ENCODE measurements around the gene RNF40. TPM values are rescaled to one million over a fixed set of nuclear protein-coding genes. Genes with fewer than 3 reads are reported as not detected.

Gene RNF40
- total RNA-seq, 1 donor from 2014 or later: 98.5 TPM

DNA sequence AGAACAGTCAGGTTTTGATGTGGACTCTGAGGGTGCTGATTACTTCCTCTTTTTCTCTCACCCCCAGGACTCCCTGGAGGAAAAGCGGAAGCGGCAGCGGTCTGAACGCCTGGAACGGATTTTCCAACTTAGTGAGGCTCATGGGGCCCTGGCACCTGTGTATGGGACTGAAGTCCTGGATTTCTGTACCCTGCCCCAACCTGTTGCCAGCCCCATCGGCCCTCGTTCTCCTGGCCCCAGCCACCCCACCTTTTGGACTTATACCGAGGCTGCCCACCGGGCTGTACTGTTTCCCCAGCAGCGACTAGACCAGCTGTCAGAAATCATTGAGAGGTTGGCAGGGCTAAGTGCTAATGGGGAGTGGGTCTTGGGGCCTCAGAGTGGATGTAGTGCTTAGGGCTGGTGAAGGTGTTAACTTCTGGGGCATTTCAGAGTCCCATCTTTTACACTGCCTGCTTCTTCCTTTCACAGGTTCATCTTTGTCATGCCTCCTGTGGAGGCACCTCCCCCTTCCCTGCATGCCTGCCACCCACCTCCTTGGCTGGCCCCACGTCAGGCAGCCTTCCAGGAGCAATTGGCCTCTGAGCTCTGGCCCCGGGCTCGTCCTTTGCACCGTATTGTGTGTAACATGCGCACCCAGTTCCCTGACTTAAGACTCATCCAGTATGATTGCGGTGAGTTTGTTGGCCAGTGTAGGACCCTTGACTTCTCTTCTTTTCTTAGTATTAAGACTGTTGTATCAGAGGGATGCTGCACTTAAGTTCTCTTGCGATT is 33.0 kb upstream of the RNF40 start:
- intact Hi-C loops (cut with micrococcal nuclease): no loop called here
- H3K36me3 Mint-ChIP-seq (ENCODE audit: low read depth): peaks cover 56% of the 10 kb centered on the region
- H3K27ac Mint-ChIP-seq: no peak overlapping the region
- no peak for DNase-seq (ENCODE audit: low spot score)
- H3K4me3 Mint-ChIP-seq: no peak overlapping the region
- H3K9me3 Mint-ChIP-seq: no peaks in the 10 kb centered on the region
- H3K27me3 Mint-ChIP-seq (ENCODE audit: insufficient read depth): no peaks in the 10 kb centered on the region
- peaks cover 4% of the 10 kb centered on the region for H3K4me1 Mint-ChIP-seq (ENCODE audit: low read depth)

DNA sequence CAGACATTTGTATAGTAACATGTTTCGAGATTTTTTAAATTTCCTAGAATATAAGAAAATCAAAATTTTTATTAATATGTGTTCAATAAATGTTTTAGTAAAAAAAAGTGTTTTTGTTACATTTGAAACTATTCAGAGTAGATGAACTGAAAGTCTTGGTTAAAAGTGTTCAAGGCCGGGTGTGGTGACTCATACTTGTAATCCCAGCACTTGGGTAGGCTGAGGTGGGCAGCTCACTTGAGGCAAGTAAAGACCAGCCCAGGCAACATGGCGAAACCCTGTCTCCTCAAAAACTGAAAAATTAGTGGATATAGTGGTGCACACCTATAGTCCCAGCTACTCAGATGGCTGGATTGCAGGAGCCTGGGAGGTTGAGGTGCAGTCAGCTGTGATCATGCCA is 30.7 kb upstream of the RNF40 start:
- H3K9me3 Mint-ChIP-seq: no peaks in the 10 kb centered on the region
- H3K4me3 Mint-ChIP-seq: no peak overlapping the region
- no peak for DNase-seq (ENCODE audit: low spot score)
- H3K27me3 Mint-ChIP-seq (ENCODE audit: insufficient read depth): no peaks in the 10 kb centered on the region
- no peak overlapping the region for H3K27ac Mint-ChIP-seq
- intact Hi-C loops (cut with micrococcal nuclease): no loop called here
- peaks cover 46% of the 10 kb centered on the region for H3K36me3 Mint-ChIP-seq (ENCODE audit: low read depth)
- H3K4me1 Mint-ChIP-seq (ENCODE audit: low read depth): no peaks in the 10 kb centered on the region

DNA sequence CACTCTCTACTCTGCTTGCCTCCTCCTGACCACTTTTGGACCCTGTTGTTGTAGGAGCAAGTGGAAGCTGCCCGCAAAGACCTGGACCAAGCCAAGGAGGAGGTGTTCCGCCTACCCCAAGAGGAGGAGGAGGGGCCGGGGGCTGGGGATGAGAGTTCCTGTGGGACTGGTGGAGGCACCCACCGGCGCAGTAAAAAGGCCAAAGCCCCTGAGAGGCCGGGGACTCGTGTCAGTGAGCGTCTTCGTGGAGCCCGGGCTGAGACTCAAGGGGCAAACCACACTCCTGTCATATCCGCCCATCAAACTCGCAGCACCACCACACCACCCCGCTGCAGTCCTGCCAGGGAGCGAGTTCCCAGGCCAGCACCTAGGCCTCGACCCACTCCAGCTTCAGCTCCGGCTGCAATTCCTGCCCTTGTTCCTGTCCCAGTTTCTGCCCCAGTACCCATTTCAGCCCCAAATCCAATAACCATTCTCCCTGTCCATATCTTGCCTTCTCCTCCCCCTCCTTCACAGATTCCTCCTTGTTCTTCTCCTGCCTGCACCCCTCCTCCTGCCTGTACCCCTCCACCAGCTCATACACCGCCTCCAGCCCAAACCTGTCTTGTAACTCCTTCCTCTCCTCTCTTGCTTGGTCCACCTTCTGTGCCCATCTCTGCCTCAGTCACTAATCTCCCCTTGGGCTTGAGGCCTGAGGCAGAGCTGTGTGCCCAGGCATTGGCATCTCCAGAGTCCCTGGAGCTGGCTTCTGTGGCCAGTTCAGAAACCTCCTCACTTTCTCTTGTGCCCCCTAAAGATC is 24.9 kb upstream of the RNF40 start:
- no peaks in the 10 kb centered on the region for H3K9me3 Mint-ChIP-seq
- H3K4me1 Mint-ChIP-seq (ENCODE audit: low read depth): peaks cover 17% of the 10 kb centered on the region
- H3K4me3 Mint-ChIP-seq: no peak overlapping the region
- no peak for DNase-seq (ENCODE audit: low spot score)
- H3K27me3 Mint-ChIP-seq (ENCODE audit: insufficient read depth): no peaks in the 10 kb centered on the region
- intact Hi-C loops (cut with micrococcal nuclease): no loop called here
- peaks cover 52% of the 10 kb centered on the region for H3K36me3 Mint-ChIP-seq (ENCODE audit: low read depth)
- H3K27ac Mint-ChIP-seq: no peak overlapping the region

DNA sequence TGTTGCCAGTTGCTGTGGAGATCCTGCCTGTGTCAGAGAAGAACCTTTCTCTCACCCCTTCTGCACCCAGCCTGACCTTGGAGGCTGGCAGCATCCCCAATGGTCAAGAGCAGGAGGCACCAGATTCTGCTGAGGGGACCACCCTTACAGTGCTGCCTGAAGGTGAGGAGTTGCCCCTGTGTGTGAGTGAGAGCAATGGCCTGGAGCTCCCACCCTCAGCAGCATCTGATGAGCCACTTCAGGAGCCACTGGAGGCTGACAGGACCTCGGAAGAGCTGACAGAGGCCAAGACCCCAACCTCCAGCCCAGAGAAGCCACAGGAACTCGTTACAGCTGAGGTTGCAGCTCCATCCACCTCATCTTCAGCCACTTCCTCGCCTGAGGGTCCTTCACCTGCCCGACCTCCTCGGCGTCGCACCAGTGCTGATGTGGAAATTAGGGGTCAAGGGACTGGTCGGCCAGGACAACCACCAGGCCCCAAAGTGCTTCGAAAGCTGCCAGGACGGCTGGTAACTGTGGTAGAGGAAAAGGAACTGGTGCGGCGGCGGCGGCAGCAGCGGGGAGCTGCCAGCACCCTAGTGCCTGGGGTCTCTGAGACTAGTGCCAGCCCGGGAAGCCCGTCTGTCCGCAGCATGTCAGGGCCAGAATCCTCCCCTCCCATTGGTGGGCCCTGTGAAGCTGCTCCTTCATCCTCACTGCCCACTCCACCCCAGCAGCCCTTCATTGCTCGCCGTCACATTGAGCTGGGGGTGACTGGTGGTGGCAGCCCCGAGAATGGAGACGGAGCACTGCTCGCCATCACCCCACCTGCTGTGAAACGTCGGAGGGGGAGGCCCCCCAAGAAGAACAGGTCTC is 24.1 kb upstream of the RNF40 start:
- Mint-ChIP-seq H3K27ac (no peak overlapping the region), H3K4me3 (no peak overlapping the region), H3K36me3 (ENCODE audit: low read depth) (peaks cover 51% of the 10 kb centered on the region), H3K27me3 (ENCODE audit: insufficient read depth) (no peaks in the 10 kb centered on the region), H3K9me3 (no peaks in the 10 kb centered on the region), H3K4me1 (ENCODE audit: low read depth) (peaks cover 17% of the 10 kb centered on the region)
- intact Hi-C loops (cut with micrococcal nuclease): no loop called here
- DNase-seq (ENCODE audit: low spot score): no peak

DNA sequence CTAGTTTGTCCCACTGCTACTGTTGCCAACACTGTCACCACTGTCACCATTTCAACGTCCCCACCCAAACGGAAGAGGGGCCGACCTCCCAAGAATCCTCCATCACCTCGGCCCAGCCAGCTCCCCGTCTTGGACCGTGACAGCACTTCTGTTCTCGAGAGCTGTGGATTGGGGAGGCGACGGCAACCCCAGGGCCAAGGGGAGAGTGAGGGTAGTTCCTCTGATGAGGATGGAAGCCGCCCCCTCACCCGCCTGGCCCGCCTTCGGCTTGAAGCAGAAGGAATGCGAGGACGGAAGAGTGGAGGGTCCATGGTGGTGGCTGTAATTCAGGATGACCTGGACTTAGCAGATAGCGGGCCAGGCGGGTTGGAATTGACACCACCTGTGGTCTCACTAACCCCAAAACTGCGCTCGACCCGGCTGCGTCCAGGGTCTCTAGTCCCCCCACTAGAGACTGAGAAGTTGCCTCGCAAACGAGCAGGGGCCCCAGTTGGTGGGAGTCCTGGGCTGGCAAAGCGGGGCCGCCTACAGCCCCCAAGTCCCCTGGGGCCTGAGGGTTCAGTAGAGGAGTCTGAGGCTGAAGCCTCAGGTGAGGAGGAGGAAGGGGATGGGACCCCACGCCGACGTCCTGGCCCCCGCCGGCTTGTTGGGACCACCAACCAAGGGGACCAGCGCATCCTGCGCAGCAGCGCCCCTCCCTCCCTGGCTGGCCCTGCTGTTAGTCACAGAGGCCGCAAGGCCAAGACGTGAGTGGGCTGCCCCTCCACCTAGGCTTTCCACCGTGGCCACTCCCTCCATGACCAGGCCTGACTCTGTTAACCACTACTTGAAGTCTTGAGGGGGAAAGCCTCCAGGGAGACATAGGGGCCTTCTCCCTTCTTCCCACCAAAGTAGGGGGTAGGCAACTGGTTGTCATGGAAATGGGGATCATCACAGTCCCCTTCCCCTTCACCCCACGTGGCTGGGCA is 22.9 kb upstream of the RNF40 start:
- no peak for DNase-seq (ENCODE audit: low spot score)

DNA sequence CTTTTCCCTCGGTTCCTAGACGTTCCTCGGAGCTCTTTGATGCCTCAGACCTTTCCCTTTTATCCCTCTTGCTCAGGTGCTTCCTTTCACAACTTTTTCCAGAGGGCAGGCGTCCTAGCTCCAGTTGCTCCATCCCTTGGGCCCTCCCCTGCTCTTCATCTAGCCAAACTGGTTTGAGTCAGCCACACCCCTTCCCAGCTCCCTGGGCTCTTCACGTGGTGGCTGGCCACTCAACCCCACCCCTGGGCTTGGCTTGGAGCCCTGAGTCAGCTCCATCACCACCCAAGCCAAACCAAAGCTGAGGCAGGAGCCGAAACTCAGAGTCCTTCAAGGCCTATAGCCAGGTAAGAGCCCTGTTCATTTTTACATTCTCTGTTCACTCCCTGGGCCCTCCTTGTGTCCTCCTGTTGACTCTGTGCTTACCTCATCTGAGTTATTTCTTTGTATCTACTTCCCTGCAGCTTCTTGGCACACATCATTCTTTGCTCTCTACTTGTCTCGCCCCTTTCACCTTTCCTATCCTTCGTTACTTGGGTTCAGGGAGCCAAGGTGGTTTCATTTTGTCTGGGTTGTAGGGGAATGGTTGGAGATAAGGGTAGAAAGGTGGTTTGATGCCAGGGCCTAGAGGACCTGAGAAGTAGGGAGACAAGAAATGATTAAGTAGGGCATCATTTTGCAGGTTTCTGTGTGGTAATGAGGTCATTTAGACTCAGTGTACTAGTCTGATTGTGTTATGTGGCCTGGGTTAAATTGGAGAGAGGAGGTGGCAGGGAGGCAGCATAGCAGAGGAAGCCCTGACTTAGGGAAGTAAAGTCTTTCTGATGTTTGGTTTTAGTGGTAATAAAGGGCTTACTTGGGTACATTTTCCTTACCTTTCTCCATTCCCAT is 21.5 kb upstream of the RNF40 start:
- Mint-ChIP-seq H3K9me3 (no peaks in the 10 kb centered on the region), H3K27me3 (ENCODE audit: insufficient read depth) (no peaks in the 10 kb centered on the region), H3K27ac (no peak overlapping the region), H3K4me3 (no peak overlapping the region), H3K4me1 (ENCODE audit: low read depth) (peaks cover 17% of the 10 kb centered on the region), H3K36me3 (ENCODE audit: low read depth) (peaks cover 52% of the 10 kb centered on the region)
- no peak for DNase-seq (ENCODE audit: low spot score)
- intact Hi-C loops (cut with micrococcal nuclease): no loop called here

More for the DNA sequence above, 22.9 kb upstream of the RNF40 start:
- Mint-ChIP-seq H3K4me3 (no peak overlapping the region), H3K4me1 (ENCODE audit: low read depth) (peaks cover 17% of the 10 kb centered on the region), H3K27me3 (ENCODE audit: insufficient read depth) (no peaks in the 10 kb centered on the region), H3K9me3 (no peaks in the 10 kb centered on the region), H3K36me3 (ENCODE audit: low read depth) (peaks cover 49% of the 10 kb centered on the region), H3K27ac (no peak overlapping the region)
- intact Hi-C loops (cut with micrococcal nuclease): no loop called here

DNA sequence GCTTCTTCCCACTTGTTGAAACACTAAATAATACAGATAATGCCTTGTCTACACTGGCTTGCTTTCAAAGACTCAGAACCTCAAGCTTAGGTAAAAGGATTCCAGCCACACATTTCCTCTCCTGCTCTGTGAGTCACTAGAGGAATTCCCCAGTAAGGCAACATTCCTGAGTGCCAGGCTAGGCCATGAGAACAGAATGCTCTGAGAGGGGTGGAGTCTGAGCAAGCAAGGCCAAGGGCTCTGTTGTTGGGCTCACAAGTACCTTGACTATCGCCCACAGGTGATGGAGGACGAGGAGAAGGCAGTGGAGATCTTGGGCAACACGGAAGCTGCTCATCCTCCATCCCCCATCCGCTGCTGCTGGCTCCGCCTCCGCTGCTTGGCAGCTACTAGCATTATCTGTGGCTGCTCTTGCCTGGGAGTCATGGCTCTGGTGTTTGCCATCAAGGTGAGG is 20.6 kb upstream of the RNF40 start:
- Mint-ChIP-seq H3K36me3 (ENCODE audit: low read depth) (peaks cover 49% of the 10 kb centered on the region), H3K27ac (no peak overlapping the region), H3K9me3 (no peaks in the 10 kb centered on the region), H3K27me3 (ENCODE audit: insufficient read depth) (no peaks in the 10 kb centered on the region), H3K4me1 (ENCODE audit: low read depth) (peaks cover 17% of the 10 kb centered on the region), H3K4me3 (no peak overlapping the region)
- no peak for DNase-seq (ENCODE audit: low spot score)
- intact Hi-C loops (cut with micrococcal nuclease): no loop called here

DNA sequence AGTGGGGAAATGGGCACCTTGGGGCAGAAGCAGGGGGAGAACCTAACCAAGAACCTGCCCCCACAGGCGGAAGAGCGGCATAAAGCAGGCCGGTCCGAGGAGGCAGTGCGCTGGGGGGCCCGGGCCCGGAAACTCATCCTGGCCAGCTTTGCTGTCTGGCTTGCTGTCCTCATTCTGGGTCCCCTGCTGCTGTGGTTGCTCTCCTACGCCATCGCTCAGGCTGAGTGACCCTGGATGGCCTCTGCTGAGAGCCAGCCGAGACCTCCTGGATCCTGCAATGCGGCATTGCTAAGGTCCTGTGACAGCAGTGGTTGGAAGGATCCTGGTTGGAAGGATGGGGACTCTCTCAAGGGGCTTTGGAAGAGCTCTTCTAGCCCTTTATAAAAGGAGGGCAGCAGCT is 18.4 kb upstream of the RNF40 start:
- Mint-ChIP-seq H3K4me1 (ENCODE audit: low read depth) (peaks cover 24% of the 10 kb centered on the region), H3K27me3 (ENCODE audit: insufficient read depth) (no peaks in the 10 kb centered on the region), H3K9me3 (no peaks in the 10 kb centered on the region), H3K36me3 (ENCODE audit: low read depth) (peaks cover 43% of the 10 kb centered on the region), H3K4me3 (no peak overlapping the region), H3K27ac (no peak overlapping the region)
- intact Hi-C loops (cut with micrococcal nuclease): no loop called here
- no peak for DNase-seq (ENCODE audit: low spot score)

DNA sequence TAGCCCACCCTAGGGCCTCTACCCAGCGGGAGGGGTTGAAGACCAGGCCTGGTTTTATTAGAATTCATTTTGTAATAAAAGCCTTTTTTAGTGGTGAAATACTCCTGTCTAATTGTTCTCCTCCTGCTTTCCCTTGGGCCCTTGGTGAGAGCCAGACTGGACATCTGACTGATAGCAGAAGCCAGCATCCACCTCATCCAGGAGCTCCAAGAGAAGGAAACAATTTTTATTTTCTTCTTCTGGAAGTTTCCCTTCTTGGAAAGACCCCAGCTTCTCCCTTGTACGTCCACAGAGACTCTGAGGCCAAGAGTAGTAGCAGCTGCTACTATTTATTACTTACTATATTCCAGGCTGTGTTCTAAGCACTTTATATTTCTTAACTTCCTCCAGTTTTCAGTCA is 17.9 kb upstream of the RNF40 start:
- Mint-ChIP-seq H3K27ac (no peak overlapping the region), H3K27me3 (ENCODE audit: insufficient read depth) (no peaks in the 10 kb centered on the region), H3K9me3 (no peaks in the 10 kb centered on the region), H3K4me3 (no peak overlapping the region), H3K4me1 (ENCODE audit: low read depth) (peaks cover 24% of the 10 kb centered on the region), H3K36me3 (ENCODE audit: low read depth) (peaks cover 40% of the 10 kb centered on the region)
- no peak for DNase-seq (ENCODE audit: low spot score)
- intact Hi-C loops (cut with micrococcal nuclease): no loop called here

DNA sequence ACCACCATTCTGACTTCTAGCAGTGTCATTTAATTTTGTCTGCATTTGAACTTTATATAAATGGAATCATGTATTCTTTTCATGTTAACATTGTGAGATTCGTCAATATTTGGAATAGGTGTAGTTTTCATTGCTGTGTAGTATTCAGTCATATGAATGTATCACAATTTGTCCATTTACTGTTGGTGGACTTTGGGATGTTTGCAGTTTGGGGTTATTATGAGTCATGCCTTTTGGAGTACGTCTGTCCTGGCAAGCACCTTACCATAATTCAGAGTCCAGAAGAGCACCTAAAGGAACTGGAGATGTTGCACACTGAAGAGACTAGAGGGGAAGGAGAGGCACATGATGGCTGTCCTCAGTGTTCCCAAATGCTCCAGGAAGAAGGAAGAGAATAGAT is 17.0 kb upstream of the RNF40 start:
- H3K4me3 Mint-ChIP-seq: peak overlapping the region; percentile 9
- DNase-seq (ENCODE audit: low spot score): no peak
- peaks cover 43% of the 10 kb centered on the region for H3K36me3 Mint-ChIP-seq (ENCODE audit: low read depth)
- H3K27me3 Mint-ChIP-seq (ENCODE audit: insufficient read depth): no peaks in the 10 kb centered on the region
- intact Hi-C loops (cut with micrococcal nuclease): loop anchor here (5.0 kb wide), 1 partner anchor 152 kb away; the partner anchor contains the start of gene CTF1
- no peak overlapping the region for H3K27ac Mint-ChIP-seq
- peaks cover 30% of the 10 kb centered on the region for H3K4me1 Mint-ChIP-seq (ENCODE audit: low read depth)
- H3K9me3 Mint-ChIP-seq: no peaks in the 10 kb centered on the region

DNA sequence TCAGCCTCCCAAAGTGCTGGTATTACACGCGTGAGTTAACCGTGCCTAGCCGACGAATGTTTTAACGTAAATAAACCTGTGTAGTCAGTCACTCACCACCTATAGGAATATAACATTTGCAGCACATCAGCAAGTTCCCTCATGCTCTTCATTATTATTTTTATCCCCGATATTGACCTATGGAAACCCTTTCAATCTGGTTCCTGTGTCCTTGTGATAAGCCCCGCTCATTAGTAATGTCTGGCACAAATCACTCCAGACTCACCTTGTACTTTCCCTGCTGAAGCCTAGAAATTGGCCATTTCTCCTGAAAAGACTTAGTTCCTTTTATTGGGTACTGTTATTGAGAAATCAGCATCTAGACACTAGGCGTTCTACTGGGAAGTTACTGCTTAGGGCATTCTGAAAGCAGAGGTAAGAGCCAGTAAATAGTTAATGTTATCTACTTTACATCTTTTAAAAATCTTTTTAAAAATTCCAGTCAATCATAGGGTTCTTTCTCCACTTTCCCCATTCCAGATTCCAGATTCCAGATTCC is 15.4 kb upstream of the RNF40 start:
- peaks cover 19% of the 10 kb centered on the region for H3K4me1 Mint-ChIP-seq (ENCODE audit: low read depth)
- DNase-seq (ENCODE audit: low spot score): no peak
- H3K27me3 Mint-ChIP-seq (ENCODE audit: insufficient read depth): no peaks in the 10 kb centered on the region
- no peaks in the 10 kb centered on the region for H3K9me3 Mint-ChIP-seq
- intact Hi-C loops (cut with micrococcal nuclease): loop anchor here (5.0 kb wide), 1 partner anchor 151 kb away; the partner anchor contains the start of gene CTF1
- H3K4me3 Mint-ChIP-seq: no peak overlapping the region
- H3K27ac Mint-ChIP-seq: no peak overlapping the region
- H3K36me3 Mint-ChIP-seq (ENCODE audit: low read depth): peaks cover 37% of the 10 kb centered on the region
